Chondrocyte (in vitro differentiated cells): ENCODE measurements around the gene SEC16A. TPM values are rescaled to one million over a fixed set of nuclear protein-coding genes. Genes with fewer than 3 reads are reported as not detected.
"Not testable (repeated sequence)": the region's sequence is repeated elsewhere in the genome, so short reads cannot be mapped to it uniquely, and the experiment has no call there.

ENCODE experiments used
- DNase-seq: peaks from one replicate; pipeline ENCODE4 v3.0.0; 2021; ENCODE audit warnings: mixed read lengths, low spot score
- H3K27ac Mint-ChIP-seq: one replicate; pipeline ENCODE4 v1.8.0; 2021; ENCODE audit warnings: mild to moderate bottlenecking, moderate library complexity, mixed read lengths; ENCODE audit not compliant: unreplicated experiment
- H3K27me3 Mint-ChIP-seq: 2 replicates; pipeline ENCODE4 v1.8.0; 2021; ENCODE audit warnings: low read depth, mixed read lengths
- H3K36me3 Mint-ChIP-seq: 2 replicates; pipeline ENCODE4 v1.8.0; 2021; ENCODE audit warnings: low read depth, mixed read lengths
- H3K4me1 Mint-ChIP-seq: 2 replicates; pipeline ENCODE4 v1.8.0; 2021; ENCODE audit warnings: low read depth, mild to moderate bottlenecking, mixed read lengths
- H3K4me3 Mint-ChIP-seq: one replicate; pipeline ENCODE4 v1.8.0; 2021; ENCODE audit warnings: mild to moderate bottlenecking, moderate library complexity, mixed read lengths; ENCODE audit not compliant: unreplicated experiment
- H3K9me3 Mint-ChIP-seq: 2 replicates; pipeline ENCODE4 v1.8.0; 2021; ENCODE audit warnings: low read depth, mixed read lengths
- total RNA-seq: library from RNA; stranded (reverse); gene quantifications from 3 replicates; pipeline ENCODE4 v1.2.1, GENCODE V29; 2021
- TF ChIP-seq, protein P1 (sequence below): fragments of 200-600 bp; sonication (generic); IDR thresholded peaks from 2 replicates; pipeline ENCODE4 v1.5.0; 2021; ENCODE audit warnings: antibody characterized with exemption, mild to moderate bottlenecking, moderate library complexity

SEC16A gene
- total RNA-seq, 1 donor from 2014 or later, result 91.7 TPM

DNA sequence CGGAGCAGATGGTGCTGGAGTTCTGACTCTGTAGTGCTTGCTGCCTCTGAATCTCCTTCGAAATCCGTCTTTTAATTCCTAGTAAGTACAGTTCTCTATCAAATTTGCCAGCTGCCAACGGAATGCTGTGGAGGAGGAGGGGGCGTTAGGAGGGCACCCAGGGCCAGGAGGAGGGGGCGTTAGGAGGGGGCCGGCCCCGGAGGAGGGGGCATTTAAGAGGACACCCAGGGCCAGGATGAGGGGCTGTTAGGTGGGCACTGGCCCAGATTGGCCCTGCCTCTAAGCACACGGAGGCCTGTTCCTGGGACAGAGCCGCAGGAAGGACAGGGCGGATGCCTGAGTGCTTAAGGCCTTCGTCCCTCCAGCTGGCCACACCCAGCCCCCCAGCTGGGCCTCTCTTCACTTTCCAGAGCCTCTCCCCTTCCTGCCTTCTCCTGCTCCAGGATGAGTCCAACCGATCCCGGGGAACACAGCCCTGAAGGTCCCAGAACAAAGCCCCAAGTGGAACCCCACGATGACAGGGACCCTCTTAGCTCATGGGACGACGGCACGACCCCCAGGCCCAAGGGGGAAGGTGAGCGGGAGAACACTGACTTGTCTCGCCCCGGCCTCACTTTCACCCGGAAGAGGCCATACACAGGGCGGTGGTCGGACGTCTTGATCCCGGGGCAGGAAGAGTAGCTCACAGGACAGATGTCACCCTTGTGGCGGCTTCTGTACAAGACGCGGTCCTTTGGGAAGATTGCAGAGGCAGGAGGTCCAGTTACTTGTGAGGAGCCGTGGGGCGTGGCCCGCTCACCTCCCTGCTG, 53.0 kb downstream of the SEC16A start:
- H3K27me3 Mint-ChIP-seq, result no peaks in the 10 kb centered on the region
- peak overlapping the region; percentile 22 for H3K27ac Mint-ChIP-seq
- peaks cover 1% of the 10 kb centered on the region for H3K36me3 Mint-ChIP-seq
- no peak overlapping the region for H3K4me3 Mint-ChIP-seq
- TF ChIP-seq, protein P1, sequence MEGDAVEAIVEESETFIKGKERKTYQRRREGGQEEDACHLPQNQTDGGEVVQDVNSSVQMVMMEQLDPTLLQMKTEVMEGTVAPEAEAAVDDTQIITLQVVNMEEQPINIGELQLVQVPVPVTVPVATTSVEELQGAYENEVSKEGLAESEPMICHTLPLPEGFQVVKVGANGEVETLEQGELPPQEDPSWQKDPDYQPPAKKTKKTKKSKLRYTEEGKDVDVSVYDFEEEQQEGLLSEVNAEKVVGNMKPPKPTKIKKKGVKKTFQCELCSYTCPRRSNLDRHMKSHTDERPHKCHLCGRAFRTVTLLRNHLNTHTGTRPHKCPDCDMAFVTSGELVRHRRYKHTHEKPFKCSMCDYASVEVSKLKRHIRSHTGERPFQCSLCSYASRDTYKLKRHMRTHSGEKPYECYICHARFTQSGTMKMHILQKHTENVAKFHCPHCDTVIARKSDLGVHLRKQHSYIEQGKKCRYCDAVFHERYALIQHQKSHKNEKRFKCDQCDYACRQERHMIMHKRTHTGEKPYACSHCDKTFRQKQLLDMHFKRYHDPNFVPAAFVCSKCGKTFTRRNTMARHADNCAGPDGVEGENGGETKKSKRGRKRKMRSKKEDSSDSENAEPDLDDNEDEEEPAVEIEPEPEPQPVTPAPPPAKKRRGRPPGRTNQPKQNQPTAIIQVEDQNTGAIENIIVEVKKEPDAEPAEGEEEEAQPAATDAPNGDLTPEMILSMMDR, result no peak
- no peaks in the 10 kb centered on the region for H3K9me3 Mint-ChIP-seq
- no peak for DNase-seq
- H3K4me1 Mint-ChIP-seq, result no peaks in the 10 kb centered on the region

DNA sequence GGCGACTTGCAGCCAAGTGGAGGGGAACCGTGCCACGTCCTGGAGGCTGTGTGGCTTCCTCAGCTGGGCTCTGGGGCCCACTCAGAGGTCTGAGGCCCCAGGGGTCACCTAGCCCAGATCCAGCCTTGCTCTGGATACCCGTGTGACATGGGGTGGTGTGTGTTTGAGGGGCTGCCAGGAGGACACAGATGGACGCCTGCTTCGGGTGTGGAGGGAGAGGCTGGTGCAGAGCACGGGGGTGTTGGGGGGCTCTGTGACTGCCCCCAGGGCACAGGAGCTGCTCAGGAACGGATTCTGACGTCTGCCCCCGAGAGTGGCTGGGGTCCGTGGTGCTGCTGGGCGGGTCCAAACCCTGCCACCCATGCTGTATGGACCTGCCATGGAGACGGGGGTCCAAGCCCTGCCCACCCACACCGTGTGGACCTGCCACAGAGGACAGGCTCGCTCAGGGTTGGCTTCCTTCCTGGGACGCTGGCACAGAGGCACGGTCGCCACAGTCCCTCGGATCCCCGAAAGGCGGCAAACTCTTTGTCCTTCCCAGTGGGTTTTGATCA, 53.7 kb downstream of the SEC16A start:
- no peaks in the 10 kb centered on the region for H3K27me3 Mint-ChIP-seq
- no peaks in the 10 kb centered on the region for H3K9me3 Mint-ChIP-seq
- no peaks in the 10 kb centered on the region for H3K4me1 Mint-ChIP-seq
- no peak overlapping the region for H3K4me3 Mint-ChIP-seq
- no peak for DNase-seq
- H3K36me3 Mint-ChIP-seq, result peaks cover 1% of the 10 kb centered on the region
- no peak overlapping the region for H3K27ac Mint-ChIP-seq
- TF ChIP-seq, protein P1, result no peak

DNA sequence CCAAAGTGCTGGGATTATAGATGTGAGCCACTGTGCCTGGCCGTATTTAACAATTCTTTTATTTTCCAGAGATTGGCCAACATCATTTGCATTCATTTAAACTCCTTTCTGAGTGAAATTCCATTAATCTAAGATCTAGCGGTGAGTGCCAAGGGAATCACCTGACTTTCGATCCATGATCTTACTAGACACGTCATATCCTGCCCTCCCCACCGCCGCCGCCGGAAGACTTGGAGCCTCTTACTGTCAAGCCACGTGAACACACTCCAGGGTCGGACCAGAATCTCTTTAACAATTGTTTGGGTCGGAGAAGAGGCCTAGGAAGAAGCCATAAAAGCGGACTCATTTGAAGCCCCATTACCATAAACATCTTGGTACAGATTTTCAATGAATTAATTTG, 56.1 kb downstream of the SEC16A start:
- Mint-ChIP-seq H3K27ac (no peak overlapping the region), H3K4me3 (no peak overlapping the region), H3K4me1 (no peaks in the 10 kb centered on the region), H3K27me3 (no peaks in the 10 kb centered on the region), H3K9me3 (no peaks in the 10 kb centered on the region), H3K36me3 (peaks cover 9% of the 10 kb centered on the region)
- TF ChIP-seq, protein P1, result no peak
- DNase-seq, result peak; percentile 70

- not testable (repeated sequence) for H3K9me3 Mint-ChIP-seq, H3K4me3 Mint-ChIP-seq, DNase-seq, H3K4me1 Mint-ChIP-seq, H3K27me3 Mint-ChIP-seq, H3K36me3 Mint-ChIP-seq, H3K27ac Mint-ChIP-seq
Observed at GRCh38 chr9:136425367-136425766, 57.5 kb downstream of the SEC16A start.

DNA sequence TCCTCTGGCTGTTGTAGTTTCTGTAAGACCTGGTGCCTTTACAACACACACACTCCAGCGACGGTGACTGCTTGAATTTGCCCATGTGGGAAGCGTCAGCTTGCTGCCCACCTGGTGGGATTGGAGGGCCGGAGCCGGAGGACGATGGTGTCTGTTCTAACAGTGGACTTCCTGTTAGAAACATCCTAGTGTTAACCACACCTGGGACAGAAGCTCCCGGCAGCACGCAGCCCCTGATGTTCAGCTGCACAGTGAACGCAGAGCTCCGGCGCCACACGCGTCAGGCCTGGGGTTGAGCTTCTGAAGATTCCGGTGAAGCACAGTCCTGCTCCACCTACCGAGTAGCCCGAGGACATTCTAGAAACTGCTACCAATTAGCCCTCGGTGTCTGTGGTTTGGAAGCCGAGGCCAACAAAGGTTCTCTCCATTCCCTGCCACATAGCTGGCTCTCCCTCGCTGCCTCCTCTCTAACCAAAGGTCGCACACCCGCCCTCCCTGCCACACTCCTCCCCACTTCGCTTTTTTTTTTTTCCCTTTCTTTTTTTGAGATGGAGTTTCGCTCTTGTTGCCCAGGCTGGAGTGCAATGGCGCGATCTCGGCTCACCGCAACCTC, 58.0 kb downstream of the SEC16A start:
- Mint-ChIP-seq H3K27ac (no peak overlapping the region), H3K9me3 (no peaks in the 10 kb centered on the region), H3K27me3 (no peaks in the 10 kb centered on the region), H3K4me1 (no peaks in the 10 kb centered on the region), H3K4me3 (no peak overlapping the region), H3K36me3 (peaks cover 9% of the 10 kb centered on the region)
- DNase-seq, result peak; percentile 75
- TF ChIP-seq, protein P1, result no peak
